PC-3 (cell line): ENCODE measurements around the gene CKB. TPM values are rescaled to one million over a fixed set of nuclear protein-coding genes. Genes with fewer than 3 reads are reported as not detected.

Experiments
- ATAC-seq: fragments of 200-7000 bp; cut with Tn5 transposase; 2 replicates; pipeline ENCODE4 v1.9.1; 2020; ENCODE audit warnings: mild to moderate bottlenecking, moderate library complexity
- BruUV-seq: library from RNA; stranded (reverse); fragments of 400-500 nt; replicated peaks from 2 replicates; lab custom pipeline; 2021; lab: Mats Ljungman, UMichigan
- CTCF ChIA-PET: fragments of 300-600 bp; sonication (Branson Sonifier 250); formaldehyde crosslinking; loops from one replicate; lab custom pipeline; 2022; ENCODE audit warnings: antibody characterized with exemption; lab: Charles Lee
- POLR2A ChIA-PET: fragments of 300-600 bp; sonication (Branson Sonifier 250); formaldehyde crosslinking; loops from one replicate; lab custom pipeline; 2022; ENCODE audit warnings: antibody characterized with exemption; ENCODE audit not compliant: unreplicated experiment; lab: Charles Lee
- DNase-seq: peaks from one replicate; pipeline ENCODE4 v3.0.0-alpha.2; 2015
- H2AFZ ChIP-seq: fragments of 300-600 bp; sonication (generic); 2 replicates; pipeline ENCODE4 v1.6.0; 2016; ENCODE audit warnings: antibody characterized with exemption, low read length
- H3F3A ChIP-seq: fragments of 300-600 bp; sonication (generic); one replicate; pipeline ENCODE4 v1.6.0; 2017; ENCODE audit warnings: antibody characterized with exemption, low read length, control low read depth, mild to moderate bottlenecking; ENCODE audit not compliant: unreplicated experiment
- H3K27ac ChIP-seq: fragments of 300-600 bp; sonication (generic); 2 replicates; pipeline ENCODE4 v1.5.1; 2016; ENCODE audit warnings: mild to moderate bottlenecking, low read length
- H3K27me3 ChIP-seq: fragments of 300-600 bp; sonication (generic); 2 replicates; pipeline ENCODE4 v1.6.1; 2016; ENCODE audit warnings: low read length, mixed read lengths
- H3K36me3 ChIP-seq: fragments of 300-600 bp; sonication (generic); 2 replicates; pipeline ENCODE4 v1.6.1; 2016; ENCODE audit warnings: low read depth, mixed run types, low read length, mixed read lengths
- H3K4me1 ChIP-seq: fragments of 300-600 bp; sonication (generic); 2 replicates; pipeline ENCODE4 v1.5.1; 2016; ENCODE audit warnings: low read length; ENCODE audit not compliant: insufficient read depth
- H3K4me2 ChIP-seq: fragments of 300-600 bp; sonication (generic); 2 replicates; pipeline ENCODE4 v1.6.0; 2016; ENCODE audit warnings: low read length
- H3K4me3 ChIP-seq: fragments of 300-600 bp; sonication (generic); 2 replicates; pipeline ENCODE4 v1.5.1; 2016; ENCODE audit warnings: mild to moderate bottlenecking, low read length, mixed read lengths
- H3K79me2 ChIP-seq: fragments of 300-600 bp; sonication (generic); 2 replicates; pipeline ENCODE4 v1.6.1; 2017; ENCODE audit warnings: low read length, mixed read lengths
- H3K9ac ChIP-seq: fragments of 300-600 bp; sonication (generic); 2 replicates; pipeline ENCODE4 v1.6.0; 2016; ENCODE audit warnings: mild to moderate bottlenecking, low read length
- H3K9me2 ChIP-seq: fragments of 300-600 bp; sonication (generic); replicated peaks from 2 replicates; pipeline ENCODE4 v1.6.1; 2016; ENCODE audit warnings: mixed run types, low read length, mixed read lengths
- H3K9me3 ChIP-seq: fragments of 300-600 bp; sonication (generic); 2 replicates; pipeline ENCODE4 v1.6.1; 2016; ENCODE audit warnings: low read length, mixed read lengths
- H4K20me1 ChIP-seq: fragments of 300-600 bp; sonication (generic); 2 replicates; pipeline ENCODE4 v1.6.1; 2016; ENCODE audit warnings: low read length, mixed read lengths
- CTCF ChIP-seq: fragments of 300-600 bp; sonication (generic); conservative IDR thresholded peaks from 2 replicates; pipeline ENCODE4 v1.5.1; 2017; ENCODE audit warnings: antibody characterized with exemption, low read depth, mild to moderate bottlenecking, low read length
- EZH2 ChIP-seq: fragments of 300-600 bp; sonication (generic); IDR thresholded peaks from one replicate; pipeline ENCODE4 v1.6.1; 2017; ENCODE audit warnings: antibody characterized with exemption, mild to moderate bottlenecking, low read length; ENCODE audit not compliant: unreplicated experiment
- EZH2phosphoT487 ChIP-seq: fragments of 300-600 bp; sonication (generic); IDR thresholded peaks from 2 replicates; pipeline ENCODE4 v1.6.1; 2018; ENCODE audit warnings: mild to moderate bottlenecking, antibody characterized with exemption, low read length, borderline replicate concordance
- intact Hi-C: fragments of 100-400 bp; cut with micrococcal nuclease; formaldehyde crosslinking; loops from 2 replicates; pipeline ENCODE4 v1.9.0; 2023
- total RNA-seq: library from RNA; depleted of rRNA; stranded (reverse); fragments of >200 nt; gene quantifications from 2 replicates; pipeline ENCODE4 v1.2.3, GENCODE V29; 2014

Gene CKB
- total RNA-seq, 1 experiment from 2014 or later: 299 TPM

GRCh38 chr14:103502877-103503276 is 19.8 kb downstream of the CKB start:
- no peak overlapping the region for H3K4me3 ChIP-seq
- no peaks in the 10 kb centered on the region for H3K4me1 ChIP-seq
- no peak overlapping the region for H3K27ac ChIP-seq
- DNase-seq (no peak), ATAC-seq (no peak)
- no peaks in the 10 kb centered on the region for H3K27me3 ChIP-seq
- POLR2A ChIA-PET: no interaction called here
- BruUV-seq: TSS peak; percentile 14
- H3F3A ChIP-seq: peaks cover 5% of the 10 kb centered on the region
- H2AFZ ChIP-seq: no peak overlapping the region
- TF ChIP-seq EZH2phosphoT487: no peak
- no peak for TF ChIP-seq EZH2
- TF ChIP-seq CTCF: no peak
- CTCF ChIA-PET: no interaction called here
- intact Hi-C loops: no loop called here
- no peaks in the 10 kb centered on the region for H3K9me3 ChIP-seq
- no peaks in the 10 kb centered on the region for H3K9me2 ChIP-seq
- H3K36me3 ChIP-seq: peaks cover 48% of the 10 kb centered on the region
- no peak overlapping the region for H3K9ac ChIP-seq
- no peaks in the 10 kb centered on the region for H3K79me2 ChIP-seq
- H3K4me2 ChIP-seq: no peak overlapping the region
- no peaks in the 10 kb centered on the region for H4K20me1 ChIP-seq

GRCh38 chr14:103501921-103502669 is 20.5 kb downstream of the CKB start:
- Histone ChIP-seq H3K27me3 (no peaks in the 10 kb centered on the region), H3K4me2 (no peak overlapping the region), H3K27ac (no peak overlapping the region), H3K9me3 (no peaks in the 10 kb centered on the region), H3K4me1 (no peaks in the 10 kb centered on the region), H3K36me3 (peaks cover 46% of the 10 kb centered on the region), H2AFZ (no peak overlapping the region), H3K9me2 (no peaks in the 10 kb centered on the region), H3F3A (peaks cover 5% of the 10 kb centered on the region), H3K9ac (no peak overlapping the region), H3K4me3 (no peak overlapping the region), H4K20me1 (no peaks in the 10 kb centered on the region), H3K79me2 (no peaks in the 10 kb centered on the region)
- TF ChIP-seq EZH2phosphoT487 (no peak), EZH2 (no peak), CTCF (no peak)
- POLR2A ChIA-PET: no interaction called here
- CTCF ChIA-PET: no interaction called here
- ATAC-seq (no peak), DNase-seq (no peak)
- intact Hi-C loops: no loop called here
- BruUV-seq: no TSS peak

GRCh38 chr14:103501041-103501870 is 21.4 kb downstream of the CKB start:
- Histone ChIP-seq H3K79me2 (no peaks in the 10 kb centered on the region), H3K4me1 (no peaks in the 10 kb centered on the region), H4K20me1 (no peaks in the 10 kb centered on the region), H3K4me2 (no peak overlapping the region), H3F3A (peaks cover 5% of the 10 kb centered on the region), H3K9me2 (no peaks in the 10 kb centered on the region), H3K9ac (no peak overlapping the region), H3K27me3 (no peaks in the 10 kb centered on the region), H3K36me3 (peaks cover 49% of the 10 kb centered on the region), H2AFZ (no peak overlapping the region), H3K4me3 (no peak overlapping the region), H3K27ac (no peak overlapping the region), H3K9me3 (no peaks in the 10 kb centered on the region)
- ChIA-PET CTCF (no interaction called here), POLR2A (no interaction called here)
- BruUV-seq: no TSS peak
- TF ChIP-seq EZH2: no peak
- TF ChIP-seq EZH2phosphoT487: no peak
- TF ChIP-seq CTCF: no peak
- ATAC-seq (no peak), DNase-seq (no peak)
- intact Hi-C loops: no loop called here
